Astrocyte of the spinal cord (primary cell): ENCODE results near the gene PRMT1.
A peak's percentile ranks its signal among the peaks of the same experiment; 100 is the strongest.

Source experiments
- DNase-seq: peaks from one replicate; pipeline ENCODE4 v3.0.0; 2011; ENCODE audit warnings: low read depth, low spot score
- H3K4me3 ChIP-seq: 2 replicates; pipeline ENCODE4 v1.5.1; 2011; ENCODE audit warnings: low read depth, mild to moderate bottlenecking, low read length, moderate library complexity
- CTCF ChIP-seq: IDR thresholded peaks from 2 replicates; pipeline ENCODE4 v1.5.1; 2012; ENCODE audit warnings: low read depth, mild to moderate bottlenecking, low read length, inconsistent platforms
- in situ Hi-C: cut with HindIII; loops from 2 replicates; pipeline ENCODE4 v1.10.0; 2017; ENCODE audit warnings: low sequenced_read_pairs

The PRMT1 gene

GRCh38 chr19:49664171-49665035 is 12.7 kb upstream of the PRMT1 start:
- peak overlapping the region; percentile 82 for H3K4me3 ChIP-seq
- peak; percentile 75 for DNase-seq
- peak; percentile 15 for TF ChIP-seq CTCF
- in situ Hi-C loops, result no loop called here

DNA sequence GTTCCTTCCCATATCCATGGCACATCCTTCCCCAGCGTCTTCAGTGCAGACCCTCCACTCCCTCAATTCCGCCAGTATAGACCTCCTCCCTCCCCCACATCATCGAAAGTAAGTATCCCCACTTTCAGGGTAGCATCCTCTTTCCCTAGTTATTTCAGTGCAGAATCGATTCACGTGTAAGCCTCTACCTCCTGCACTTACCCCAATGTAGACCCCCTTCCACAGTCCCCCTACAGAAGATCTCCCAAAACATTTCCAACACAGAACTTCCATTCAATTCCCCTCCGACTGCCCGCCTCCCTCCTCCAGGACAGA is 12.1 kb upstream of the PRMT1 start:
- DNase-seq, result no peak
- no peak for TF ChIP-seq CTCF
- peak overlapping the region; percentile 82 for H3K4me3 ChIP-seq
- in situ Hi-C loops, result no loop called here

DNA sequence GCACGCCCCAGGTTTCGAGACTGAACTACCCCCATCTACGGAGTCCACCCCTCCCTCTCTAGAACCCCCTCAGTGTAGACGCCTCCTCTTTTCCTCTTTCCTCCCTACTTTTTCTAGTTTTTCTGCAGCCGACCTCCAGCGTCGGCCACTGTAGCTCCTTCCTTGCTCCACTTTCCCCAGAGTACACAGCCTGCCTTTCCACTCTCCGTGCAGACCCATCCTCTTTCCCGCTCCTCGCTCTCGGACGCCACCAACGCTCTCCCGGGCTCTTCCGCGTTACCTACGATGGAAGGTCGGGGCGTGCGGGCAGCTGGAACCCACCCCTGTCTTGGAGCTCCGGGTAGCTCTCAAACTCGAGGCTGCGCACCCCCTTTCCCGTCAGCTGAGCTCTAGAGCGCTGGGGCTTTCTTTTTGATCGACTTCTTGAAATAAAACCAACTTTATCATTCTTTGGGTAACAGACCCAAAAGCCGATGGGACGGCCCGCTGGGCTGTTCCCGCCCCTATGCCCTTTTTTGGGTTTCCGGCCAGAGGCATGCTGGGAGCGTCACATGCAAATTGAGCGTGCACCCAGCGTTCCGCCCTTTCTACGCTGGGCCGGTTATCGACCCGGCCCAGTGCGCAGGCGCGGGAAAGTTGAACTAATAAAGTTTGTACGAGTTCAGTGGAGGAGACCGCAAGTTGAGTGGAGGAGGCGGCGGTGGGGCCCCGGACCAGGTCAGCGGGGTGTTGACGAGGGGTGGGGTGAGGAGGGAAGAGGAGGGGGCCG is 11.5 kb upstream of the PRMT1 start, which contains the start of the genes BCL2L12 and IRF3:
TSS of gene BCL2L12 (plus strand) at position 583 of the 769 bp plus-strand sequence. CDS start 760 bp downstream, outside the sequence.
TSS of gene IRF3 (minus strand) at position 507 of the 769 bp plus-strand sequence. CDS start 1,019 bp downstream, outside the sequence.
- DNase-seq, result peak; percentile 97
- in situ Hi-C loops, result no loop called here
- peak within 1 kb of the TSS; percentile 82 for H3K4me3 ChIP-seq
- peak; percentile 1 for TF ChIP-seq CTCF

GRCh38 chr19:49666120-49666444 is 11.0 kb upstream of the PRMT1 start:
- in situ Hi-C loops, result no loop called here
- TF ChIP-seq CTCF, result peak; percentile 6
- no peak for DNase-seq
- H3K4me3 ChIP-seq, result peak overlapping the region; percentile 82

- no peak overlapping the region for H3K4me3 ChIP-seq
- in situ Hi-C loops, result no loop called here
- DNase-seq, result no peak
- TF ChIP-seq CTCF, result no peak
Observed at GRCh38 chr19:49667473-49667872, 9.6 kb upstream of the PRMT1 start.

DNA sequence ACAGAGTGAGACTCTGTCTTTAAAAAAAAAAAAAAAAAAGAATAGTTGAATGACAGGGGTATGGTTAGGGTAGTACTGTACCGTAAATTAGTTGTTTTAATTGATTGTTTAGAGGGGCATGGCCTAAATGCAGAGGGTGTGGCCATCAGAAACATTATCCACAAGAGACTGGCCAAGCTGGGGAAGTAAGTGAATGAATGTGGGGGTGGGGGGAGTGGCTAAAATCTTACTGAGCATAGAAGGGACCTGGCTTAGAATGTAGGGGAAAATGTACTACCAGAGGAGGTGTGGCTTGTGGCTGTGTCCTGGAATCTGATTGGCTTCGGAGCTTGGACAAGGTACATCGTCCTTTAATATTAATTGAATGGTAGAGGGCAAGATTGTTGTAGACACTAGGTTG is 7.6 kb upstream of the PRMT1 start:
- no peak for TF ChIP-seq CTCF
- DNase-seq, result no peak
- H3K4me3 ChIP-seq, result no peak overlapping the region
- in situ Hi-C loops, result no loop called here
